Esophagus squamous epithelium (tissue), 4 donors: ENCODE data around the gene GABBR2.

Source experiments
- CTCF ChIP-seq, 6 experiments: fragments of 450-650 bp in 4 of 6; fragments of 200-600 bp in 2 of 6; sonication (generic) in 2 of 6; IDR thresholded peaks; one replicate each; pipeline ENCODE4 v1.5.1; 2016 to 2019; ENCODE audit warnings: antibody characterized with exemption in 6 of 6, mild to moderate bottlenecking in 4 of 6, moderate library complexity in 4 of 6
- POLR2A ChIP-seq, 4 donors: fragments of 450-650 bp; IDR thresholded peaks; one replicate each; pipeline ENCODE4 v1.6.1; 2017; ENCODE audit warnings: antibody characterized with exemption in 4 of 4, mild to moderate bottlenecking in 4 of 4, moderate library complexity in 3 of 4

GRCh38 chr9:98256756-98257155, 452.0 kb downstream of the GABBR2 start:
- TF ChIP-seq POLR2A (IDR thresholded peaks at IDR 0.05) (no peak), CTCF (IDR thresholded peaks at IDR 0.05) (no peak)
